ENCODE measurements around the gene P2RY2. TPM values are rescaled to one million over a fixed set of nuclear protein-coding genes. Genes with fewer than 3 reads are reported as not detected.

The P2RY2 gene
- total and polyA plus RNA-seq, 4 donors, result 1.8 to 3.7 (median 2.2) TPM

- H3K27ac ChIP-seq (ENCODE audit: low read depth in 1 of 2, low read length in 2 of 2), result no peak overlapping the region
- no peaks in the 10 kb centered on the region for H3K27me3 ChIP-seq (ENCODE audit: control insufficient read depth in 4 of 4, insufficient read depth in 4 of 4, low read length in 3 of 4)
- H3K36me3 ChIP-seq (ENCODE audit: control insufficient read depth in 4 of 4, insufficient read depth in 3 of 4, low read depth in 1 of 4, low read length in 3 of 4), result no peaks in the 10 kb centered on the region
- no peaks in the 10 kb centered on the region for H3K9me3 ChIP-seq (ENCODE audit: control insufficient read depth in 4 of 4, low read length in 3 of 4)
- DNase-seq (ENCODE audit: low spot score), result no peak
- H3K4me3 ChIP-seq (ENCODE audit: low read depth in 1 of 3, low read length in 3 of 3), result no peak overlapping the region
- TF ChIP-seq ATF3 (IDR thresholded peaks at IDR 0.05) (no peak), REST (IDR thresholded peaks at IDR 0.05) (no peak), YY1 (IDR thresholded peaks at IDR 0.05) (no peak), TAF1 (conservative IDR thresholded peaks at IDR 0.05) (no peak), FOXA1 (IDR thresholded peaks at IDR 0.05) (no peak), ZBTB33 (IDR thresholded peaks at IDR 0.05) (no peak), JUND (IDR thresholded peaks at IDR 0.05) (no peak), GABPA (IDR thresholded peaks at IDR 0.05 in 1 of 2, conservative IDR thresholded peaks at IDR 0.05 in 1 of 2) (no peak), HNF4A (conservative IDR thresholded peaks at IDR 0.05) (no peak), HNF4G (IDR thresholded peaks at IDR 0.05) (no peak)
- 77% methylated on average over 8 of the region's 8 CpGs for WGBS
- H3K9ac ChIP-seq (ENCODE audit: low read depth in 1 of 2, low read length in 2 of 2), result no peak overlapping the region
- H3K4me1 ChIP-seq (ENCODE audit: control insufficient read depth in 4 of 4, insufficient read depth in 4 of 4, low read length in 3 of 4), result peaks cover 0 to 8% (median 6%) of the 10 kb centered on the region in 4 donors
These were observed 8.4 kb downstream of the P2RY2 start for GRCh38 chr11:73226297-73227006.

- no peaks in the 10 kb centered on the region for H3K27me3 ChIP-seq (ENCODE audit: control insufficient read depth in 4 of 4, insufficient read depth in 4 of 4, low read length in 3 of 4)
These were observed 9.6 kb downstream of the P2RY2 start for GRCh38 chr11:73227571-73228211.

More at GRCh38 chr11:73227571-73228211, 9.6 kb downstream of the P2RY2 start:
- H3K9ac ChIP-seq (ENCODE audit: low read depth in 1 of 2, low read length in 2 of 2), result no peak overlapping the region
- 78% methylated on average over 12 of the region's 12 CpGs for WGBS
- peak; percentile 64 for TF ChIP-seq FOXA2 (IDR thresholded peaks at IDR 0.05)
- no peak for TF ChIP-seq SP1 (IDR thresholded peaks at IDR 0.05)
- peak in 1 of 2 donors; percentile 25 for TF ChIP-seq HNF4A (conservative IDR thresholded peaks at IDR 0.05)
- TF ChIP-seq FOXA1 (IDR thresholded peaks at IDR 0.05), result peak; percentile 22
- no peaks in the 10 kb centered on the region for H3K9me3 ChIP-seq (ENCODE audit: control insufficient read depth in 4 of 4, low read length in 3 of 4)
- no peaks in the 10 kb centered on the region for H3K36me3 ChIP-seq (ENCODE audit: control insufficient read depth in 4 of 4, insufficient read depth in 3 of 4, low read depth in 1 of 4, low read length in 3 of 4)
- no peak overlapping the region for H3K27ac ChIP-seq (ENCODE audit: low read depth in 1 of 2, low read length in 2 of 2)
- H3K4me1 ChIP-seq (ENCODE audit: control insufficient read depth in 4 of 4, insufficient read depth in 4 of 4, low read length in 3 of 4), result peaks cover 0 to 10% (median 7%) of the 10 kb centered on the region in 4 donors
- H3K4me3 ChIP-seq (ENCODE audit: low read depth in 1 of 3, low read length in 3 of 3), result no peak overlapping the region
- DNase-seq (ENCODE audit: low spot score), result no peak

Measured in liver (tissue), 9 donors.